ENCODE results near the gene KDM1A.

KDM1A gene

DNA sequence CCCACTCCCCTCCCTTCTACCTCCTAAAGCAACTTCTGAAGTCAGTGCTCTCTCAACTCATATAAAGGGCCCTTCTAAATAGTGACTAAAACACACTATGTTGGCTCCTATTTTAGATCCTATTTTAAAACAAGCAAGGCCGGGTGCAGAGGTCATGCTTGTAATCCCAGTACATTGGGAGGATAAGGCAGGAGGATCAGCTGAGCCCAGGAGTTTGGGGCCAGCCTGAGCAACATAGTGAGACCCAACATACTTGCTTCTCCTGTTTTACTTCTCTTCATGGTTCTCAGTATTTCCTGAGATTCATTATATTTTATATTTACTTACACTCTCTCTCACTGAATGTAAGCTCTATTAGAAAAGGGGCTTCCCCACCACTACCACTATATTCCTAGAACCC lies 106.9 kb downstream of the KDM1A start:
- Histone ChIP-seq H3K9me3 (replicated peaks; ENCODE audit: insufficient read depth, low read length) (no peaks in the 10 kb centered on the region), H3F3A (ENCODE audit: insufficient read depth, low read length) (no peaks in the 10 kb centered on the region), H3K27me3 (replicated peaks; ENCODE audit: insufficient read depth, low read length) (no peaks in the 10 kb centered on the region), H4K20me1 (ENCODE audit: insufficient read depth, low read length) (no peaks in the 10 kb centered on the region), H3K4me3 (ENCODE audit: low read length) (no peak overlapping the region), H3K4me2 (ENCODE audit: low read depth, low read length) (no peak overlapping the region), H3K27ac (ENCODE audit: low read length) (no peak overlapping the region), H3K9me2 (replicated peaks; ENCODE audit: insufficient read depth, low read length) (no peaks in the 10 kb centered on the region), H3K4me1 (ENCODE audit: low read length) (no peaks in the 10 kb centered on the region), H3K9ac (ENCODE audit: low read length) (no peak overlapping the region), H2AFZ (ENCODE audit: low read length) (no peak overlapping the region), H3K36me3 (replicated peaks; ENCODE audit: insufficient read depth, low read length) (no peaks in the 10 kb centered on the region), H3K79me2 (ENCODE audit: low read length) (no peaks in the 10 kb centered on the region)
- no peak for TF ChIP-seq EZH2phosphoT487 (IDR thresholded peaks at IDR 0.05; ENCODE audit: low read length)
- TF ChIP-seq EZH2 (optimal IDR thresholded peaks at IDR 0.05; ENCODE audit: low read depth, low read length), result no peak
- TF ChIP-seq, protein P1, sequence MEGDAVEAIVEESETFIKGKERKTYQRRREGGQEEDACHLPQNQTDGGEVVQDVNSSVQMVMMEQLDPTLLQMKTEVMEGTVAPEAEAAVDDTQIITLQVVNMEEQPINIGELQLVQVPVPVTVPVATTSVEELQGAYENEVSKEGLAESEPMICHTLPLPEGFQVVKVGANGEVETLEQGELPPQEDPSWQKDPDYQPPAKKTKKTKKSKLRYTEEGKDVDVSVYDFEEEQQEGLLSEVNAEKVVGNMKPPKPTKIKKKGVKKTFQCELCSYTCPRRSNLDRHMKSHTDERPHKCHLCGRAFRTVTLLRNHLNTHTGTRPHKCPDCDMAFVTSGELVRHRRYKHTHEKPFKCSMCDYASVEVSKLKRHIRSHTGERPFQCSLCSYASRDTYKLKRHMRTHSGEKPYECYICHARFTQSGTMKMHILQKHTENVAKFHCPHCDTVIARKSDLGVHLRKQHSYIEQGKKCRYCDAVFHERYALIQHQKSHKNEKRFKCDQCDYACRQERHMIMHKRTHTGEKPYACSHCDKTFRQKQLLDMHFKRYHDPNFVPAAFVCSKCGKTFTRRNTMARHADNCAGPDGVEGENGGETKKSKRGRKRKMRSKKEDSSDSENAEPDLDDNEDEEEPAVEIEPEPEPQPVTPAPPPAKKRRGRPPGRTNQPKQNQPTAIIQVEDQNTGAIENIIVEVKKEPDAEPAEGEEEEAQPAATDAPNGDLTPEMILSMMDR (IDR thresholded peaks at IDR 0.05; ENCODE audit: low read length), result no peak
- DNase-seq, result no peak

DNA sequence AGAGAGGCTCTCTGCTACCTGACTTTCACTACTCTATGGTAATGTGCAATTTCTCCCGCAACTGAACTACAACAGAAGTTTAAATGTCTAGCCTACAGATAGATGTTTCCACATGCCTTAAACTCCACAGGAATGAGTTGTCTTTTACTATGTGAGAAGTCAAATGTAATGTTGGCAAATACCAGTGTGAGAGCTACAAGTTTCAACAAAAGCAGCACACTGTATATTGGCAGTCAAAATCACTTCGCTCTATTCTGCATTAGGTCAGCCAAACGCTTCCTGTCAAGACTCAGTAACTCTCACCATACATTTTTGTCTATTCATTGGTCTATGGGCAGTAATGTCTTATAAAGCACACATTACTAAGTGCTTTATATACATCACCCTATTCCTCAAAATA lies 107.5 kb downstream of the KDM1A start:
- no peak overlapping the region for H2AFZ ChIP-seq (ENCODE audit: low read length)
- no peak overlapping the region for H3K27ac ChIP-seq (ENCODE audit: low read length)
- no peak overlapping the region for H3K4me3 ChIP-seq (ENCODE audit: low read length)
- no peaks in the 10 kb centered on the region for H3K4me1 ChIP-seq (ENCODE audit: low read length)
- DNase-seq, result no peak
- H3K9me2 ChIP-seq (replicated peaks; ENCODE audit: insufficient read depth, low read length), result no peaks in the 10 kb centered on the region
- no peaks in the 10 kb centered on the region for H3K27me3 ChIP-seq (replicated peaks; ENCODE audit: insufficient read depth, low read length)
- H3K36me3 ChIP-seq (replicated peaks; ENCODE audit: insufficient read depth, low read length), result no peaks in the 10 kb centered on the region
- TF ChIP-seq, protein P1 (IDR thresholded peaks at IDR 0.05; ENCODE audit: low read length), result no peak
- no peaks in the 10 kb centered on the region for H3K79me2 ChIP-seq (ENCODE audit: low read length)
- H3K9ac ChIP-seq (ENCODE audit: low read length), result no peak overlapping the region
- H3K9me3 ChIP-seq (replicated peaks; ENCODE audit: insufficient read depth, low read length), result no peaks in the 10 kb centered on the region
- no peak overlapping the region for H3K4me2 ChIP-seq (ENCODE audit: low read depth, low read length)
- no peaks in the 10 kb centered on the region for H3F3A ChIP-seq (ENCODE audit: insufficient read depth, low read length)
- H4K20me1 ChIP-seq (ENCODE audit: insufficient read depth, low read length), result no peaks in the 10 kb centered on the region

DNA sequence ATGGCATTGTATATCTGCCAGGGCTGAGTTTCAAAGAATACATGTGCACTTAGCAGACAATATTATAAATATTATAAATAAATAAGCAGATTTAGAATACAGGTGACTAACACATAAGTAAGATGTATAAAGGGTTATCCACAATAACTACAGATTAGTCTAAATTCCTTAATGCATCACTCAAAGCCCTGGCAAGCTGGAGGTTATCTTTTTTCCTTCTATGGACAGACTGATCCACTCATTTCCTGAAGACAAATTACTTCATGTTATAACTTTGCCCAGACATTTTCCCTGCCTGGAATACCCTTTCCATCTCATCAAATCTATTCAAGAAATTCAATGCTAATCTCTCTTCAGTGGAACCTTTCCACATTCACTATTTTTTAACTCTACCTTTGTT lies 110.6 kb downstream of the KDM1A start:
- no peak for DNase-seq
- H3K27me3 ChIP-seq (replicated peaks; ENCODE audit: insufficient read depth, low read length), result no peaks in the 10 kb centered on the region
- H3K9ac ChIP-seq (ENCODE audit: low read length), result no peak overlapping the region
- H3F3A ChIP-seq (ENCODE audit: insufficient read depth, low read length), result no peaks in the 10 kb centered on the region
- TF ChIP-seq EZH2phosphoT487 (IDR thresholded peaks at IDR 0.05; ENCODE audit: low read length) (no peak), EZH2 (optimal IDR thresholded peaks at IDR 0.05; ENCODE audit: low read depth, low read length) (no peak)
- TF ChIP-seq, protein P1 (IDR thresholded peaks at IDR 0.05; ENCODE audit: low read length), result no peak
- no peaks in the 10 kb centered on the region for H3K4me1 ChIP-seq (ENCODE audit: low read length)
- H3K9me3 ChIP-seq (replicated peaks; ENCODE audit: insufficient read depth, low read length), result no peaks in the 10 kb centered on the region
- no peak overlapping the region for H3K4me3 ChIP-seq (ENCODE audit: low read length)
- no peaks in the 10 kb centered on the region for H4K20me1 ChIP-seq (ENCODE audit: insufficient read depth, low read length)
- H3K36me3 ChIP-seq (replicated peaks; ENCODE audit: insufficient read depth, low read length), result no peaks in the 10 kb centered on the region
- H3K9me2 ChIP-seq (replicated peaks; ENCODE audit: insufficient read depth, low read length), result no peaks in the 10 kb centered on the region
- no peaks in the 10 kb centered on the region for H3K79me2 ChIP-seq (ENCODE audit: low read length)
- H3K4me2 ChIP-seq (ENCODE audit: low read depth, low read length), result no peak overlapping the region
- H3K27ac ChIP-seq (ENCODE audit: low read length), result no peak overlapping the region
- no peak overlapping the region for H2AFZ ChIP-seq (ENCODE audit: low read length)

Data from MM.1S (cell line).